Measurements from ENCODE around the gene ALAD.
"Not testable (repeated sequence)": the region's sequence is repeated elsewhere in the genome, so short reads cannot be mapped to it uniquely, and the experiment has no call there.

Gene ALAD

DNA sequence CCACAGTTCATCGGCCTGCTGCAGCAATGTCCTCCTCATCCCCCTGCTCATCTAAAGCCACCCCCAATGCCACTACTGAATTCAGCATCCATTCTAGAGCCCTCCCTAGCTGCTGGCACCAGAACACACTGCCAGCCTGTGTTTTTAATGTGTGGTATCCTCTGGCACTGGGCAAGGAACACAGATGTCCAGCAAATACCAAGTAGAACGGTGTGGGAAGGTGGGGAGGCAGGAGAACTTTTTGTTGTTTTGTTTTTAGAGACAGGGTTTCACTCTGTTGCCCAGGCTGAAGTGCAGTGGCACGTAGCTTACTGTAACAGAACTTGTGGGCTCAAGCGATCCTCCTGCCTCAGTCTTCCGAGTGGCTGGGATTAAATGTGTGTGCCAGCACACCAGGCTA lies 29.0 kb downstream of the ALAD start:
- DNase-seq: no peak

DNA sequence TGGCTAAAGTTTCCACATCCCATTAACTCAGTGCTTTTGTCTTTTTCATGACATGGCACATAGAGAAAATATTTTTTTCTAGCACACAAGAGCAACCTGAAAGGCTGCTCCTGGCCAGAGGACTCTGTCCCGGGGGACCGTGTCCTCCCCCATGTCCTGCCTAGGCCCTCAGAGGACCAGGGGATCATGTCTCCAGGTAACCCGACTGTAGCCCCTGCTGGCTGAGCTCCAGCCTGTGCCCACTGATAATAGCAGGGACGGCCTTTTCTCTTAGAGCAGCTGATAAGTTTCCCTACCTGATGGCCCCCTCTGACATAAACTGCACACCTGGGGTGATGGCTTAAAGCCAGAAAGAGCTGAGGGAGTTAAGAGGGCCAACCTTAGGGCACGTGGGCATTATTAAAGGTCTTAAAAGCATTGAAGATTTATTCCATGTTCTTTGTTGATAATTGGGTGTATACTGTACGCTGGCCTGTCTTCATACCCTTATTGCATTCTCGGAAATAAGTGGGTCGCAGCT lies 30.2 kb downstream of the ALAD start:
- DNase-seq: no peak

GRCh38 chr9:113369855-113370140 lies 31.3 kb downstream of the ALAD start:
- no peak for DNase-seq

DNA sequence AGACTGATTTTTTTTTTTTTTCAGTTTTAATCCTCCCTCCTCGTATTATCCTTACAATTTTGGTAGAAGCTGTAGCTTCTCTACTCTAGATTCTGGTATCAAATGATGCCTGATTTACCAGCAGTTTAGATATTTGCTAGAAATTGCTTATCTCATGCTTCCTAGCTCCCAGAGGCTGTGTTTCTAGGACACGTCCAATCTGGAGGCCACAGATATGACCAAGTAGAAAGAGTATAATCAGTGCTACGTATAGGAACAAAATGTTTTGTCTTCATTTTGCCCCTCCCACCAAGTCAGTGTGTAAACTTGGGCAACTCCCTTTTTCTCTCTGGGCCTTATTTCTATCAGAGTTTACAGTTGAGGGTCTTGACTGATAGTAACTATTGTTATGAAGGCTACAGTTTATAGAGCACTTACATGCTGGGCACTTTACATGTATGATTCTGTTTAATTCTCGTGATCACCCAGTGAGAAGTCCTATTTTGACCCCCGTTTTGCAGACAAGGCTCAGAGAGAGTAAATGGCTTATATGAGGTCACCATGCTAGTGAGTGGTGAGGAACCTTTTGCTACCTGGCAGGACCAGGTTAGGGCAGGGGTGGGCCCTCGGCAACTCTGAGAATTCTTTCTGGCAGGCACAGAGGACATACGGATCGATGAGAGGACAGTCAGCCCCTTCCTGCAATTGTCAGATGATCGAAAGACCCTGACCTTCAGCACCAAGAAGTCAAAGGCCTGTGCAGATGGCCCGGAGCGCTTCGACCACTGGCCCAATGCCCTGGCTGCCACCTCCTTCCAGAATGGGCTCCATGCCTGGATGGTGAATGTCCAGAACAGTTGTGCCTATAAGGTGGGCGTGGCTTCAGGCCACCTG lies 31.9 kb downstream of the ALAD start:
- DNase-seq: no peak

- no peak for DNase-seq
Measured at GRCh38 chr9:113368348-113368981, 32.6 kb downstream of the ALAD start.

- not testable (repeated sequence) for DNase-seq
Measured at GRCh38 chr9:113365652-113366051, 35.4 kb downstream of the ALAD start.

DNA sequence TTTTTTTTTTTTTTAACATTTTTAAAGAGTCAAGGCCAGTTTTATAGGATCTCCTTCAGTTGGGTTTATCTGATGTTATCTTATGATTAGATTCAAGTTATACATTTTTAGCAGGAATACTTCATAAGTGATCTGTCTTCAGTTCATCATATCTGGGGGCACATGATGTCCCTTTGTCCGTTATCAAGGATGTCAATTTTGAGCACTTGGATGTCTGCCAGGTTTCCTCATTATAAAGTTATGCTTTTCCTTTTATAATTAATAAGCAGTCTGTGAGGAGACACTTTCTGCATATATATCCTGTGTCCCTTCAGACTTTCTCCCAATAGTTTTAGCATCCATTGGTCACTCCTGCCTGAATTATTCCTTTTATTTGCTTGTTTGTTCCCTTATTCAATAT lies 36.1 kb downstream of the ALAD start:
- DNase-seq: no peak

DNA sequence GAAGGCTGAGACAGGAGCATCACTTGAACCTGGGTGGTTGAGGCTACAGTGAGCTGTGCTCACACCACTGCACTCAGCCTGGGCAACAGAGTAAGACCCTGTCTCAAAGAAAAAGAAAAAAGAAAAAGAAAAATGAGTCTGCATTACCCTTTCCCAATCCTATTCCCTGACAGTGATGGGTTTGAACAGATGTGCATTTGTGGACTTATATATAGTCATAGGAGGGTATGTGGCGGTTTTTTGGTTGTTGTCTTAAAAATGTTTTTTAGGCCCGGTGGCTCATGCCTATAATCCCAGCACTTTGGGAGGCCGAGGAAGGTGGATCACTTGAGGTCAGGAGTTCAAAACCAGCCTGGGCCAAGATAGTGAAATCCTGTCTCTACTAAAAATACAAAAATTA lies 37.7 kb downstream of the ALAD start:
- DNase-seq: no peak

DNA sequence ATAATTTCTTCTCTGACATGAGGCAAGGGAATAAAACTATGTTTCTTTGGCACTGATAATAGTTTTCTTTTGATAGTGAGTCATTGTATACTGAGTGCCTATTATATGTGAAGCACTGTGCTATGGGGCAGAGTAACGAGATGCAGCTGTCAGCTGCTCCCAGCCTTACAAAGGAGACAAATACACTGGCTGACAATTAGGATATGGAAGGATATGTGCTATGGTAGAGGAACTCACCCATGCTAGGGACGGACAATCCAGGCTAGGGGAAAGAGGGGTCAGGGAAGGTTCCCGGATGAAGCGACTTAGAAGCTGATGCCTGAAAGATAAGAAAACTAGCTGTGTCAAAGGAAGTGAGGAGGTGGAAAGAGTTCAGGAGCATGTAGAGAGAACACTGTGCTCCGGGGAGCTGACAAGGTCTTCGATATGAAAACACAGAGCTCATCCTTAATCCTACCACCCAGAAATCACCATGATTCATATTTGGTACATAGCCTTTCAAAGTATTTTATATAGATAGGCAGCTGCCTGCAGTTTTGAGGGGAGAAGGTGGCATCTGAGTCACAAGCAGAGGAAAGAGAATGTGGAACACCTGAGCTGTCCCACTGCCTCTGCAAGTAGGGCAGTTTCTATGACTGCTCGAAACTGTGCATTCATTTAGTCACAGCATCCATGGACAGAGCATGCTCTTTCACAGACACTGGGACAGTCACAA lies 39.6 kb downstream of the ALAD start:
- no peak for DNase-seq

DNA sequence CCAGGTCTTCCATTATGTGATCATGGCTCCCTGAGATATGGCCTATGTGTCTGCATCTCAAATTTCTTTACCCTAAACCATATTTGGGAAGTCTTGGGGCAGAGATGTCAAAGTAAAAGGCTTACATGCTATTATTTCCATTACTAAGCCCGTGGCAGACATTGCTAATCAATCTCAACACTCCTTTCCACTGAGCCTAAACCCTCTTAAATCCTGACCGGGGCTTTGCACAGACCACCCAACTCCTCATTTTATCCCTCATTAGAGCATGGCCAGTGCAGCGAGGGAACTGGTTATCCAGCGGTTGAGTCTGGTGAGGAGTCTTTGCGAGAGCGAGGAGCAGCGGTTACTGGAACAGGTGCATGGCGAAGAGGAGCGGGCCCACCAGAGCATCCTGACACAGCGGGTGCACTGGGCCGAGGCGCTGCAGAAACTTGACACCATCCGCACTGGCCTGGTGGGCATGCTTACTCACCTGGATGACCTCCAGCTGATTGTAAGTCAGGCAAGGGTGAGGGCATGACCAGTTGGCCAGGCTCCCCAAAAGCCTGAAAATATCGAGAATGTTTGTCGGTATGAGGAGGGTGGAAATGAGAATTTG lies 40.7 kb downstream of the ALAD start:
- DNase-seq: no peak

- no peak for DNase-seq
Measured at GRCh38 chr9:113359385-113359784, 41.7 kb downstream of the ALAD start.

DNA sequence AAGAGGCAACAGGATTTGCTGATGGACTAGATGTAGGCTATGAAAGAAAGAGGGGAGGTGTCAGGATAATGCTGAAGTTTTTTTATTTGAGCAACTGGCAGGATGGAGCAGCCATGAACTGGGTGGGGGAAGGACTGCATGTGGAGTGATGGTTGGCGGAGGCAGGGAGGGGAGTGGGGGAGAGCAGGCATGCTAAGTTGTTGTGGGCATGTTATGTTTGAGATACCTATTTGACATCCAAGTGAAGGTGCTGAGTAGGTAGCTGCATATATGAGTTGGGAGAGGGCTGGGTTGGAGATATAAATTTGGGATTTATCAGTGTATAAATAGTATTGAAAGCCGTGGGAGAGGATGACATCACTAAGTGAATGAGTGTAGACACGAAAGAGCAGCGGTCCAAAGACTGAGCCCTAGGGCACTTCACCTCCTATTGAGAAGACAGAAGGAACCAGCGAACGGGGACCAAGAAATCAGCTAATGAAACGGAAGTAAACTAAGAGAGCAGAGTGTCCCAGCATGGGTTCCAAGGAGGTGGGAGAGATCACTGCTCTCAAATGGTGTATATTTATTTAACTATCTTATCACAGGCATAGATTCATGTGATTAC lies 44.3 kb downstream of the ALAD start:
- DNase-seq: no peak

DNA sequence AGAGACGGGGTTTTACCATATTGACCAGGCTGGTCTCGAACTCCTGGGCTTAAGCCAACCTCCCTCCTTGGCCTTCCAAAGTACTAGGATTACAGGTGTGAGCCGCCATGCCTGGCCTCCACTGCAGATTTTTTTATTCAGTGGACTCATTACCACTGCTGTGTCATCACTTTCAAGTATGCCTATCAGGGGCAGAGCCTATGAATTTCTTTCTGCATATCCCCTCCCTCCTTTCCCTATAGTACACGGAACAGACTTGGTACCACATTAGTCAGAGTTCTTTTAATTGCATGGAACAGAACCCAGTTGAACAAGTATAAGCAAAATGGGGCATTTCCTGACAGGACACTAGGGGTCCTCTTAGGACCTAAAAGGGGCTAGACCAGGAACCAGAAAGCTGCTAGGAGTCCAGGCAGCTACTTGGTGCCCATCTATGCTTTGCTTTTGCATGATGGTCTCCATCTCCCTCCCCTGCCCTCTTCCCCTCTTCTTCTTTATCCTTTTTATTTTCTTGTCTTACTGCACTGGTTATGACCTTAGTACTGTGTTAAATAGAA lies 46.0 kb downstream of the ALAD start:
- DNase-seq: no peak

DNA sequence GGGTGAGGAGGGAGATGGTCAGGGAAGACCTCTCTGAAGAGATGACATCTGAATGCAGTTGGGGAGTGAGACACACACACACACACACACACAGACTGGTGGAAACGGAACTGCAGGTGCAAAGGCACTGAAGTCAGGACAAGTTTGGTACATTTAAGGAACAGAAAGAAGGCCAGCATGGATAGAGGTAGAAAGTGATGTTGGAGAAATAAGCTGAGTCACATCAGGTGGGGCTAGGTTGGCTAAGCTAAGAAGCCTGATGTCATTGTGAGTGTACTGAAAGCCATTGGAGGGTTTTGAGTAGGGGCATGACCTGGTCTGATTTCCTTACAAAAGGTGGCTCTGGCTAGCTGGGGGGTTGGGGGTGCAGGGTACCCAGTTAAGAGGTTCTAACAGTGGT lies 48.7 kb downstream of the ALAD start:
- DNase-seq: no peak

- DNase-seq: no peak
Measured at GRCh38 chr9:113352006-113352405, 49.1 kb downstream of the ALAD start.

- DNase-seq: no peak
Measured at GRCh38 chr9:113350937-113351336, 50.1 kb downstream of the ALAD start.

DNA sequence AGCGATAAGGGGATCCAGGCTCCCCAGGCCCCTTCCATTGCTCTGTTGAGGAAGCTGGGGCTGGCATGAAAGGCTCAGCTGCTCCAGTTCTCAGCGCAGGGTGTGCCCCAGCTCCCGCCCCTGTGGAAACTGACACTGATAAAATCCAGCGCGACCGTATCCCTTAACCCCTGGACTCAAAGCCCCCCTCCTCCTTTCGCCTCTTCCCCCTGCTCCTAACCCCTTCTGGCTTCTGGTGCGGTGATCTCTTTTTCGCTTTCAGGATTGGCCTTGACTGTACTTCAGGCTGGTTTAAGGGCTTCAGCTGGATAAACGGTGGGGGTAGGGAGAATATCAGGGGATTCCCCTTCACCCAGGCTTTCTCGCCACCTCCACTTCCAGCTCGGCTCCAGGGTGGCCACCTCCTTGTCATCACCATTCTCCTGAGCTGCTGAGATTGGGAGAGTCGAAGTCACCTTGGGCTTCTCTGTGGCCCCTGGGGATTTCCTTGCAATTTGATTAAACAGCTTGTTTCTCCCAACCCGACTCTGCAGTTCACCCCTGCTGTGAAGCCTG lies 50.9 kb downstream of the ALAD start:
- no peak for DNase-seq

- DNase-seq: no peak
Measured at GRCh38 chr9:113349445-113350094, 51.5 kb downstream of the ALAD start, which contains the start of gene BSPRY. TSS of gene BSPRY (plus strand) at chr9:113349541. CDS start at chr9:113349580, 39 bp downstream.

DNA sequence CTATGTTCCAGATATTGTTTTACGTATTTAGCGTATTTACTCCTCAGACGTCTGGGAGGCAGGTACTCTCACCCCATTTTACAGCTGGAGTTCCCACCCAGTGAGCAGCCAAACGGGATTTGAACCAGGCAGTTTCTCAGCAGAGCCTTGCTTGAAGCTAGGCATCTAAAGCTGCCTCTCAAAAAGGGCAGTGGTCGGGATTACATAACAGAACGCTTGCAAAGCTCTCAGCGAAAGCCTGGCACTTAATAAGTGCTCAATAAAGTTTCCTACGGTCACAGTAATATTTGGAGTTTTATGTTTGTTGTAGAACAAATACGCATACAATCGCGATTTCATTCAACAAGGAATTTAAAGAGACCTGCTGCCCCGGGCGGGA lies 52.0 kb downstream of the ALAD start:
- DNase-seq: no peak

- no peak for DNase-seq
Measured at GRCh38 chr9:113348437-113348836, 52.6 kb downstream of the ALAD start.

- no peak for DNase-seq
Measured at GRCh38 chr9:113345671-113346070, 55.4 kb downstream of the ALAD start.

GRCh38 chr9:113345190-113345589 lies 55.9 kb downstream of the ALAD start:
- no peak for DNase-seq

Measured in NCI-H187 treated with DMSO at 0.1 percent for 48 hours (cell line).